A549 (cell line): ENCODE measurements around the gene ATAD1.

Experiments
- ATOH8 ChIP-seq: fragments of 250-450 bp; sonication (Bioruptor Pico); IDR thresholded peaks from 2 replicates; pipeline ENCODE4 v1.5.0; 2020; ENCODE audit warnings: low read depth, mild to moderate bottlenecking, moderate library complexity
- CTCF ChIP-seq: fragments of >200 bp; sonication (Bioruptor Twin); formaldehyde crosslinking; IDR thresholded peaks from 3 replicates; pipeline ENCODE4 v1.5.1; 2016
- EP300 ChIP-seq, 2 experiments: fragments of >200 bp; sonication (Bioruptor Twin); formaldehyde crosslinking; IDR thresholded peaks; 2 replicates in 1 of 2; 3 replicates in 1 of 2; pipeline ENCODE4 v1.6.1; 2016 to 2017
- HOXA7 ChIP-seq: fragments of 250-450 bp; sonication (Bioruptor Pico); IDR thresholded peaks from 2 replicates; pipeline ENCODE4 v1.5.0; 2020; ENCODE audit warnings: mild to moderate bottlenecking, moderate library complexity
- NFE2L2 ChIP-seq: fragments of 150-350 bp; conservative IDR thresholded peaks from 2 replicates; pipeline ENCODE4 v1.6.1; 2014; ENCODE audit warnings: low read length
- POLR2A ChIP-seq: IDR thresholded peaks from 2 replicates; pipeline ENCODE4 v1.6.1; 2012; ENCODE audit warnings: mild to moderate bottlenecking, low read length
- RAD21 ChIP-seq, 2 experiments: fragments of >200 bp in 1 of 2; sonication (Bioruptor Twin) in 1 of 2; formaldehyde crosslinking in 1 of 2; IDR thresholded peaks in 1 of 2; conservative IDR thresholded peaks in 1 of 2; 2 replicates in 1 of 2; 3 replicates in 1 of 2; pipeline ENCODE4 v1.6.1; 2012 to 2018; ENCODE audit warnings: inconsistent platforms in 1 of 2
- REST ChIP-seq: fragments of 200-600 bp; sonication (generic); IDR thresholded peaks from 2 replicates; pipeline ENCODE4 v1.6.1; 2016; ENCODE audit warnings: antibody characterized with exemption, mild to moderate bottlenecking, moderate library complexity
- SMC3 ChIP-seq: fragments of >200 bp; sonication (Bioruptor Twin); formaldehyde crosslinking; IDR thresholded peaks from 3 replicates; pipeline ENCODE4 v1.6.1; 2018; ENCODE audit warnings: inconsistent platforms
- SREBF2 ChIP-seq: fragments of 450-650 bp; IDR thresholded peaks from 2 replicates; pipeline ENCODE4 v1.6.1; 2014; ENCODE audit warnings: mild to moderate bottlenecking, moderate library complexity
- USF2 ChIP-seq: fragments of 450-650 bp; IDR thresholded peaks from 2 replicates; pipeline ENCODE4 v1.6.1; 2014; ENCODE audit warnings: antibody characterized with exemption
- ZSCAN20 ChIP-seq: fragments of 250-450 bp; sonication (Bioruptor Pico); IDR thresholded peaks from 2 replicates; pipeline ENCODE4 v1.8.0; 2022; ENCODE audit warnings: mild to moderate bottlenecking, moderate library complexity

GRCh38 chr10:87826653-87827052, 8.6 kb upstream of the ATAD1 start:
- no peak for TF ChIP-seq ZSCAN20 (CRISPR knock-in tag)
- no peak for TF ChIP-seq CTCF
- TF ChIP-seq POLR2A: no peak
- TF ChIP-seq ATOH8 (CRISPR knock-in tag): no peak
- TF ChIP-seq SREBF2: no peak
- TF ChIP-seq SMC3: no peak
- no peak for TF ChIP-seq EP300 (IDR thresholded peaks at IDR 0.05)
- no peak for TF ChIP-seq REST
- no peak for TF ChIP-seq HOXA7 (CRISPR knock-in tag)
- no peak for TF ChIP-seq RAD21 (conservative IDR thresholded peaks at IDR 0.05 in 1 of 2, IDR thresholded peaks at IDR 0.05 in 1 of 2)
- no peak for TF ChIP-seq NFE2L2
- no peak for TF ChIP-seq USF2
